ENCODE results near the gene TICAM2. TPM values are rescaled to one million over a fixed set of nuclear protein-coding genes. Genes with fewer than 3 reads are reported as not detected.

The TICAM2 gene
- total RNA-seq, 4 donors from 2014 or later: 0.25 to 0.48 TPM; not detected in 2

DNA sequence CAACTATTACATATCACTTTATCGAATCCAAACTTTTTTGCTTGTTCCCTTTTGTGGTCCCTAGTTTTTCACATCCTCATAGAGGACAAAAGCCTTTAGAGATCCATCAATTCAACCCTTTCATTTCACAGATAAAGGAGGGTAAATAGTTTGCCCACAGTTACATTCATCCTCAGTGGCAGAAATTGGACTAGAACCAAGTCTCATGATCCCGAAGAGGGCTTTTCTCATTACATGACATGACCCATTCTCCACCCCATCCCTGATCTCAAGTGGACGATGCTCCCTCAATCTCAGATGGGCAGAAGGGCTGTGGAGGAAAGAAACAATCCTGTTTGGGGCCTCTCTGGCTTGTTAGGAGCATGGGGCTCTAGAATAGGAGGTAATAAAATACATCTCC, 23.1 kb downstream of the TICAM2 start:
- DNase-seq (ENCODE audit: low spot score in 2 of 2): no peak
- no peaks in the 10 kb centered on the region for H3K4me1 ChIP-seq
- 77% methylated on average over 3 of the region's 3 CpGs for WGBS
- H3K4me3 ChIP-seq: no peak overlapping the region
- H3K9me3 ChIP-seq: no peaks in the 10 kb centered on the region
- H3K27ac ChIP-seq: no peak overlapping the region
- H3K27me3 ChIP-seq: no peaks in the 10 kb centered on the region
- H3K36me3 ChIP-seq: no peaks in the 10 kb centered on the region
- no peak for TF ChIP-seq POLR2A (IDR thresholded peaks at IDR 0.05)
- TF ChIP-seq, protein P1, sequence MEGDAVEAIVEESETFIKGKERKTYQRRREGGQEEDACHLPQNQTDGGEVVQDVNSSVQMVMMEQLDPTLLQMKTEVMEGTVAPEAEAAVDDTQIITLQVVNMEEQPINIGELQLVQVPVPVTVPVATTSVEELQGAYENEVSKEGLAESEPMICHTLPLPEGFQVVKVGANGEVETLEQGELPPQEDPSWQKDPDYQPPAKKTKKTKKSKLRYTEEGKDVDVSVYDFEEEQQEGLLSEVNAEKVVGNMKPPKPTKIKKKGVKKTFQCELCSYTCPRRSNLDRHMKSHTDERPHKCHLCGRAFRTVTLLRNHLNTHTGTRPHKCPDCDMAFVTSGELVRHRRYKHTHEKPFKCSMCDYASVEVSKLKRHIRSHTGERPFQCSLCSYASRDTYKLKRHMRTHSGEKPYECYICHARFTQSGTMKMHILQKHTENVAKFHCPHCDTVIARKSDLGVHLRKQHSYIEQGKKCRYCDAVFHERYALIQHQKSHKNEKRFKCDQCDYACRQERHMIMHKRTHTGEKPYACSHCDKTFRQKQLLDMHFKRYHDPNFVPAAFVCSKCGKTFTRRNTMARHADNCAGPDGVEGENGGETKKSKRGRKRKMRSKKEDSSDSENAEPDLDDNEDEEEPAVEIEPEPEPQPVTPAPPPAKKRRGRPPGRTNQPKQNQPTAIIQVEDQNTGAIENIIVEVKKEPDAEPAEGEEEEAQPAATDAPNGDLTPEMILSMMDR (IDR thresholded peaks at IDR 0.05): no peak
- TF ChIP-seq EP300 (IDR thresholded peaks at IDR 0.05): no peak
- no peak for TF ChIP-seq POLR2AphosphoS5 (IDR thresholded peaks at IDR 0.05)

DNA sequence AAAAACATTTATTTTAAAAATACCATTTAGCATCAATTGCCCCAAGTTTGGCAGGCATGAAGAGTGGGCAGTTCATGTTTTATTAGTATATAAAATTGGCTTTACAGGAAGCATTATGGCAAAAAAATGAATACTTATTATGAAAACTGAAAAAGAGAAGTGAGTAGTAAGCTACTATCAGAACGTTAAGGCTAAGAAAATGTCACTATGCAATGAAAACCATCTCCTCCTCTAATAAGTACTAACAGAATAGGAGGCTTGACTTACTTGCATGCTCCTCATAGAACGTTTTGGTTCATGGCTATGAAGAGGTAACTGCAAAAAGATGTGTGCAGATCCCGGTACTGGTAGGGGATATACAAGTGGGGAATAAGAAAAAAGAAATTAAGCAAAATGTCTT, 23.6 kb downstream of the TICAM2 start:
- no peak overlapping the region for H3K4me3 ChIP-seq
- no peaks in the 10 kb centered on the region for H3K27me3 ChIP-seq
- 84% methylated on average over 3 of the region's 3 CpGs for WGBS
- no peak for TF ChIP-seq POLR2A (IDR thresholded peaks at IDR 0.05)
- TF ChIP-seq, protein P1 (IDR thresholded peaks at IDR 0.05): no peak
- no peak for TF ChIP-seq POLR2AphosphoS5 (IDR thresholded peaks at IDR 0.05)
- TF ChIP-seq EP300 (IDR thresholded peaks at IDR 0.05): no peak
- no peaks in the 10 kb centered on the region for H3K36me3 ChIP-seq
- no peak for DNase-seq (ENCODE audit: low spot score in 2 of 2)
- no peaks in the 10 kb centered on the region for H3K9me3 ChIP-seq
- no peaks in the 10 kb centered on the region for H3K4me1 ChIP-seq
- no peak overlapping the region for H3K27ac ChIP-seq

DNA sequence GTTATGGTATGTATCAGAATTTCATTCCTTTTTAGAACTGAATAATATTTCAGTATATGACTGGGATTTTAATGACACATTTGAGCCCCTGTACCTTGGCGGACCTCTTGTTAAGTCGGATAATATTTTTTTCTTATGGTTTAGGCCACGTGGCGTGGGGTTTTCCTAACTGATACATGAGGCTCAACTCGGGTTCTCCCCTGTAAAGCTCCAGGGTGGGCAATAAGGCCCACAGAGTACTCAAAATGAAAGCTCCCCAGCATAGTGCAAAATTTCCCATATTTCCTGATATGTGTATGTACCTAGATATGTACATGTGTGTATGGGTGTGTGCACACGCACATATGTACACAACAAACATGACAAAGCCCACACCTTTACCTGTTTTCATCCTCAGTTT, 24.5 kb downstream of the TICAM2 start:
- no peak for TF ChIP-seq POLR2AphosphoS5 (IDR thresholded peaks at IDR 0.05)
- TF ChIP-seq, protein P1 (IDR thresholded peaks at IDR 0.05): no peak
- TF ChIP-seq EP300 (IDR thresholded peaks at IDR 0.05): no peak
- no peak for TF ChIP-seq POLR2A (IDR thresholded peaks at IDR 0.05)
- WGBS: 94% methylated on average over 6 of the region's 6 CpGs
- Histone ChIP-seq H3K9me3 (no peaks in the 10 kb centered on the region), H3K4me1 (no peaks in the 10 kb centered on the region), H3K4me3 (no peak overlapping the region), H3K36me3 (no peaks in the 10 kb centered on the region), H3K27ac (no peak overlapping the region), H3K27me3 (no peaks in the 10 kb centered on the region)
- no peak for DNase-seq (ENCODE audit: low spot score in 2 of 2)

DNA sequence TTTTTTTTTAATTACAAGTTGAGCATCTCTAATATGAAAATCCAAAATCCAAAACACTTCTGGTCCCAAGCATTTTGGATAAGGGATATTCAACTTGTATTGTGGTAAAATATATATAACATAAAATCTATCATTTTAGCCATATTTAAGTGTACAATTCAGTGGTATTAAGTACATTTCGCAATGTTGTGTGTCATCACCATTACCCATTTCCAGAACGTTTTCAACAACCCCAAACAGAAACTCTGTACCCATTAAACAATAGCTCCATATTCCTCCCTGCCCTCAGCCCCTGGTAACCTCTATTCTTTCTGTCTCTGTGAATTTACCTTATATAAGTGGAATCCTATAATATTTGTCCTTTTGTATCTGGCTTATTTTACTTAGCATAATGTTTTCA, 24.9 kb downstream of the TICAM2 start:
- no peak for DNase-seq (ENCODE audit: low spot score in 2 of 2)
- H3K27ac ChIP-seq: no peak overlapping the region
- H3K36me3 ChIP-seq: no peaks in the 10 kb centered on the region
- TF ChIP-seq POLR2AphosphoS5 (IDR thresholded peaks at IDR 0.05): no peak
- no peak for TF ChIP-seq EP300 (IDR thresholded peaks at IDR 0.05)
- TF ChIP-seq POLR2A (IDR thresholded peaks at IDR 0.05): no peak
- TF ChIP-seq, protein P1 (IDR thresholded peaks at IDR 0.05): no peak
- H3K4me3 ChIP-seq: no peak overlapping the region
- H3K9me3 ChIP-seq: no peaks in the 10 kb centered on the region
- no peaks in the 10 kb centered on the region for H3K4me1 ChIP-seq
- H3K27me3 ChIP-seq: no peaks in the 10 kb centered on the region
- 78% methylated on average over 2 of the region's 2 CpGs for WGBS

DNA sequence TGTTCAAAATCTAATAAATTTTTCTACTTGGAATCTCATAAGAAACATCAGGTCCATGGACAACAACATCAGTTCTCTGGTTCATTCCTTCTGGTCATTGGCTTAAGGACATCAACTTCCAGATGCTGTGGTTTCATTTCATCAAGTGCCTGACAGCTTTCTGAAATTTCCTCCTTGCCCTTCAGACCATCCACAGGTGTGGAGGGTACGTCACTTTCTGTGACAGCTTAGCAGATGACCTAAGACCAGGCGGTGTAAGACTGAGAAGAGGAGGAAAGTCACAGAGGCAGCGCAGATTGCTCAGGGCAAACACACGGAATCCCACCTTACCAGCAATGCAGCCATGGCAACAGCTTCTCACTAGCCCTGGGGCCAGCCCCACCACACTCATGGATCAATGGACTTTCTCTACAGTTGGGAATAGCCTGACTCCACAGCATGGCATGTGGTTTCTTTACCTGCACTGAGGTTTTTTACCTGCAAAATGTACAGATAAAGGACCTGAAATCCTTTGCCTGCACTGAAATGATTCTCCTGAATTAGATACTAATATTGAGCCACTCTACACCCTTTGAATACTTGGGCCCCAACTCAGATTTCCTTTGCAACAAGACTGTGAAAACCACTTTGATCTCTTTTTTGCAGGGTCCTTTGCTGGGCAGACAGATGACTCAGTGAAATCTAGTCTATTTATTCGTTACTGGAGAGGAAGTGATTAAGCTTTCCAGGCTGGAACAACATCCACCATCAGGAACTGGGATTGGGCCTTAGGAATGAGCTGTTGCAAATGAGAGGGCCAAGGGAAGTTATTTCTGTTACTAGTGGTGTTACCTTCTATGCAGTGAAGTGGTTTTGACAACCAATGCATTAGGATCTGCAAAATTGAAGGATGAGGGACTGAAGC, 26.9 kb downstream of the TICAM2 start:
- Histone ChIP-seq H3K27me3 (no peaks in the 10 kb centered on the region), H3K4me3 (no peak overlapping the region), H3K27ac (no peak overlapping the region), H3K36me3 (no peaks in the 10 kb centered on the region), H3K9me3 (no peaks in the 10 kb centered on the region), H3K4me1 (no peaks in the 10 kb centered on the region)
- DNase-seq (ENCODE audit: low spot score in 2 of 2): no peak
- WGBS: 93% methylated on average over 5 of the region's 5 CpGs
- no peak for TF ChIP-seq POLR2A (IDR thresholded peaks at IDR 0.05)
- no peak for TF ChIP-seq EP300 (IDR thresholded peaks at IDR 0.05)
- no peak for TF ChIP-seq POLR2AphosphoS5 (IDR thresholded peaks at IDR 0.05)
- TF ChIP-seq, protein P1 (IDR thresholded peaks at IDR 0.05): no peak
